GM12878 (cell line): ENCODE measurements around the gene PPFIA4. TPM values are rescaled to one million over a fixed set of nuclear protein-coding genes. Genes with fewer than 3 reads are reported as not detected.

Source experiments
- ATAC-seq: fragments of 200-7000 bp; cut with Tn5 transposase; 3 replicates; pipeline ENCODE4 v1.9.1; 2020; ENCODE audit warnings: mild to moderate bottlenecking, moderate library complexity
- BruUV-seq: library from RNA; stranded (reverse); fragments of 400-500 nt; replicated peaks from 2 replicates; lab custom pipeline; 2021; lab: Mats Ljungman, UMichigan
- CTCF ChIA-PET: fragments of 300-600 bp; sonication (Branson Sonifier 250); formaldehyde crosslinking; extraction: SDS; loops from one replicate; lab custom pipeline; 2021; ENCODE audit warnings: inconsistent platforms; lab: Yijun Ruan, JAX
- POLR2A ChIA-PET: fragments of 350-600 bp; formaldehyde crosslinking; extraction: SDS; loops from one replicate; lab custom pipeline; 2021; ENCODE audit warnings: inconsistent platforms; lab: Charles Lee
- RAD21 ChIA-PET: fragments of 300-600 bp; sonication (Branson Sonifier 250); formaldehyde crosslinking; loops from one replicate; lab custom pipeline; 2023; ENCODE audit warnings: antibody characterized with exemption; ENCODE audit not compliant: unreplicated experiment; lab: Charles Lee
- SMC1A ChIA-PET: fragments of 300-600 bp; sonication (Branson Sonifier 250); formaldehyde crosslinking; loops from one replicate; lab custom pipeline; 2023; ENCODE audit not compliant: unreplicated experiment, uncharacterized antibody; lab: Charles Lee
- DNase-seq: peaks from one replicate; pipeline ENCODE4 v3.0.0-alpha.2; 2011; ENCODE audit warnings: low read depth, low spot score
- FAIRE-seq: peaks from 3 replicates; lab custom pipeline; 2011; peaks lifted over from hg19 to GRCh38; lab: Jason Lieb, UNC
- H2AFZ ChIP-seq: 2 replicates; pipeline ENCODE4 v1.6.0; 2011; ENCODE audit warnings: low read depth, low read length, control low read depth; ENCODE audit not compliant: control insufficient read depth
- H3K27ac ChIP-seq: 2 replicates; pipeline ENCODE4 v1.5.1; 2011; ENCODE audit warnings: control low read depth; ENCODE audit not compliant: control insufficient read depth, insufficient read depth
- H3K27me3 ChIP-seq, 2 experiments: replicated peaks in 1 of 2; 2 replicates each; pipeline versions ENCODE4 v1.6.0 to v1.6.1; 2011; ENCODE audit warnings: low read length in 1 of 2; ENCODE audit not compliant: control insufficient read depth in 2 of 2, insufficient read depth in 2 of 2
- H3K36me3 ChIP-seq, 2 experiments: 2 replicates each; pipeline ENCODE4 v1.5.1; 2011; ENCODE audit warnings: low read length in 1 of 2; ENCODE audit not compliant: control insufficient read depth in 2 of 2, insufficient read depth in 2 of 2
- H3K4me1 ChIP-seq: 2 replicates; pipeline ENCODE4 v1.6.1; 2011; ENCODE audit warnings: mild to moderate bottlenecking, low read length, moderate library complexity, mixed read lengths; ENCODE audit not compliant: control insufficient read depth, insufficient read depth
- H3K4me2 ChIP-seq: 2 replicates; pipeline ENCODE4 v1.6.0; 2011; ENCODE audit warnings: control low read depth; ENCODE audit not compliant: control insufficient read depth, insufficient read depth
- H3K4me3 ChIP-seq: fragments of 200-600 bp; sonication (generic); 2 replicates; pipeline ENCODE4 v1.5.1; 2016
- H3K79me2 ChIP-seq: 2 replicates; pipeline ENCODE4 v1.6.0; 2011; ENCODE audit warnings: low read length; ENCODE audit not compliant: control insufficient read depth, insufficient read depth
- H3K9ac ChIP-seq: 2 replicates; pipeline ENCODE4 v1.8.0; 2011; ENCODE audit warnings: low read length, control low read depth, mixed read lengths; ENCODE audit not compliant: control insufficient read depth, insufficient read depth
- H3K9me3 ChIP-seq: replicated peaks from 3 replicates; pipeline ENCODE4 v1.5.1; 2011; ENCODE audit warnings: mild to moderate bottlenecking, low read length; ENCODE audit not compliant: control insufficient read depth, insufficient read depth
- H4K20me1 ChIP-seq: 2 replicates; pipeline ENCODE4 v1.6.0; 2011; ENCODE audit not compliant: control insufficient read depth, insufficient read depth
- CHD1 ChIP-seq: IDR thresholded peaks from 2 replicates; pipeline ENCODE4 v1.6.1; 2012; ENCODE audit warnings: low read depth, low read length, improper control_type of control experiment
- GATAD2B ChIP-seq: fragments of 450-650 bp; conservative IDR thresholded peaks from 2 replicates; pipeline ENCODE4 v1.6.1; 2017; ENCODE audit warnings: low read depth, mild to moderate bottlenecking, moderate library complexity
- NRF1 ChIP-seq: conservative IDR thresholded peaks from 2 replicates; pipeline ENCODE4 v1.6.1; 2011; ENCODE audit warnings: mild to moderate bottlenecking, low read depth, low read length, improper control_type of control experiment
- RBBP5 ChIP-seq: fragments of 200-600 bp; sonication (generic); conservative IDR thresholded peaks from 2 replicates; pipeline ENCODE4 v1.6.1; 2016
- RFX5 ChIP-seq: IDR thresholded peaks from 2 replicates; pipeline ENCODE4 v1.6.1; 2011; ENCODE audit warnings: low read depth, low read length, improper control_type of control experiment
- SKIL ChIP-seq: fragments of 450-650 bp; IDR thresholded peaks from 2 replicates; pipeline ENCODE4 v1.6.1; 2017; ENCODE audit warnings: mild to moderate bottlenecking, low read depth, inconsistent platforms; ENCODE audit not compliant: poor library complexity, severe bottlenecking
- SPI1 ChIP-seq: IDR thresholded peaks from 2 replicates; pipeline ENCODE4 v1.6.1; 2011; ENCODE audit warnings: low read depth, mild to moderate bottlenecking, low read length, moderate library complexity, borderline replicate concordance; ENCODE audit not compliant: insufficient read depth
- WGBS: methylation state at CpG from one replicate; pipeline ENCODE4 v1.1.6; 2016; ENCODE audit warnings: low lambda C conversion rate; ENCODE audit not compliant: insufficient replicate concordance, insufficient coverage; ENCODE audit errors: missing lambda C conversion rate; 5-methylcytosine and 5-hydroxymethylcytosine counted together
- in situ Hi-C: fragments of 300-500 bp; cut with MboI; formaldehyde crosslinking; loops from 9 replicates; pipeline ENCODE4 v1.14.3; 2018; ENCODE audit warnings: mixed read lengths
- intact Hi-C: fragments of 100-400 bp; cut with micrococcal nuclease; formaldehyde crosslinking; loops from one replicate; pipeline ENCODE4 v1.14.2; 2022; ENCODE audit not compliant: unreplicated experiment
- polyA plus RNA-seq, 11 experiments: library from polyadenylated mRNA; depleted of rRNA in 4 of 11; unstranded in 6 of 11; stranded (reverse) in 5 of 11; fragments of >200 nt; fragmentation: Nextera tagmentation in 4 of 11; fragmentation: Illumina TruSeq in 1 of 11; extraction: Ambion mirVana in 4 of 11; extraction: Trizol in 1 of 11; gene quantifications; 1 replicate in 1 of 11; 2 replicates in 10 of 11; pipeline versions ENCODE4 v1.2.1 to v1.2.3, GENCODE V29; 2011 to 2016; ENCODE audit warnings: inconsistent platforms in 2 of 11, missing spikeins in 2 of 11, low read depth in 1 of 11
- total RNA-seq, 4 experiments: library from RNA; depleted of rRNA in 3 of 4; stranded (reverse); fragments of >200 nt in 3 of 4; fragmentation: Illumina TruSeq in 1 of 4; extraction: Trizol in 1 of 4; gene quantifications; 2 replicates each; pipeline versions ENCODE4 v1.2.1 to v1.2.3, GENCODE V29; 2013 to 2021

PPFIA4 gene
- total and polyA plus RNA-seq, 10 of the 15 experiments (the other 5 are each of a cell fraction or from before 2014, with no cell fraction given): 0.02 to 19.7 (median 0.34) TPM; not detected in 1

- intact Hi-C loops (no loop called here), in situ Hi-C loops (no loop called here)
- Histone ChIP-seq H3K4me1 (no peaks in the 10 kb centered on the region), H3K4me2 (no peak overlapping the region), H4K20me1 (no peaks in the 10 kb centered on the region), H3K4me3 (no peak overlapping the region), H3K9me3 (no peaks in the 10 kb centered on the region), H2AFZ (no peak overlapping the region), H3K9ac (no peak overlapping the region), H3K27me3 (peaks cover 3 to 7% of the 10 kb centered on the region in 2 experiments), H3K36me3 (no peaks in the 10 kb centered on the region), H3K79me2 (no peaks in the 10 kb centered on the region), H3K27ac (no peak overlapping the region)
- no peak for DNase-seq
- ChIA-PET CTCF (interaction anchor here (0.7 to 2.2 kb wide), 2 partner anchors 92 to 145 kb away, joined by 4 to 8 read pairs; no protein-coding TSS in a partner anchor), SMC1A (no interaction called here), POLR2A (no interaction called here), RAD21 (no interaction called here)
- BruUV-seq: no TSS peak
- no peak for FAIRE-seq
- WGBS: 0% methylated on average over 5 of the region's 5 CpGs
- ATAC-seq: no peak
- no peak for TF ChIP-seq SKIL
- TF ChIP-seq CHD1: no peak
- no peak for TF ChIP-seq RBBP5
- no peak for TF ChIP-seq NRF1
- TF ChIP-seq GATAD2B: no peak
- TF ChIP-seq RFX5: no peak
- TF ChIP-seq SPI1: no peak
Measured at GRCh38 chr1:203124011-203124410, 97.7 kb downstream of the PPFIA4 start.
